B cell (primary cell): ENCODE results near the gene GPR158. TPM values are rescaled to one million over a fixed set of nuclear protein-coding genes. Genes with fewer than 3 reads are reported as not detected.

Experiments used
- ATAC-seq: fragments of 200-7000 bp; cut with Tn5 transposase; one replicate; pipeline ENCODE4 v1.10.0; 2021; ENCODE audit warnings: low read depth, mild to moderate bottlenecking, moderate number of reproducible peaks, moderate library complexity
- CTCF ChIA-PET: fragments of 350-600 bp; sonication (Branson Sonifier 250); formaldehyde crosslinking; loops from one replicate; lab custom pipeline; 2021; ENCODE audit warnings: antibody characterized with exemption, inconsistent platforms; lab: Charles Lee
- POLR2A ChIA-PET: fragments of 350-600 bp; sonication (Branson Sonifier 250); formaldehyde crosslinking; loops from one replicate; lab custom pipeline; 2021; ENCODE audit warnings: antibody characterized with exemption; lab: Charles Lee
- DNase-seq: peaks from one replicate; pipeline ENCODE4 v3.0.0; 2013
- H2AFZ ChIP-seq: 2 replicates; pipeline ENCODE4 v1.6.1; 2012; ENCODE audit warnings: mild to moderate bottlenecking, low read depth, low read length; ENCODE audit not compliant: insufficient read depth, poor library complexity, severe bottlenecking
- H3K27ac ChIP-seq, 2 donors: 1 replicate in 1 of 2; 2 replicates in 1 of 2; pipeline ENCODE4 v1.5.1; 2012 to 2013; ENCODE audit warnings: low read length in 2 of 2, mild to moderate bottlenecking in 2 of 2, moderate library complexity in 1 of 2
- H3K27me3 ChIP-seq, 4 experiments: fragments of 200-600 bp in 1 of 4; sonication (generic) in 1 of 4; replicated peaks in 1 of 4; 1 replicate in 2 of 4; 2 replicates in 2 of 4; pipeline versions ENCODE4 v1.6.1 to v1.7.0; 2013 to 2016; ENCODE audit warnings: low read length in 3 of 4, mild to moderate bottlenecking in 2 of 4, mixed read lengths in 1 of 4, moderate library complexity in 1 of 4; ENCODE audit not compliant: insufficient read depth in 4 of 4, control insufficient read depth in 3 of 4; ENCODE audit errors: control extremely low read depth in 1 of 4
- H3K36me3 ChIP-seq, 2 experiments: replicated peaks in 1 of 2; 1 replicate in 1 of 2; 2 replicates in 1 of 2; pipeline versions ENCODE4 v1.6.1 to v1.7.1; 2013; ENCODE audit warnings: low read length in 1 of 2; ENCODE audit not compliant: insufficient read depth in 2 of 2, control insufficient read depth in 1 of 2; ENCODE audit errors: control extremely low read depth in 1 of 2, extremely low read depth in 1 of 2
- H3K4me1 ChIP-seq, 2 donors: fragments of 200-600 bp in 1 of 2; sonication (generic) in 1 of 2; 1 replicate in 1 of 2; 2 replicates in 1 of 2; pipeline versions ENCODE4 v1.5.1 to v1.6.1; 2013 to 2017; ENCODE audit warnings: low read length in 2 of 2; ENCODE audit not compliant: control insufficient read depth in 2 of 2, insufficient read depth in 2 of 2
- H3K4me2 ChIP-seq: replicated peaks from 2 replicates; pipeline ENCODE3; 2012; ENCODE audit warnings: mild to moderate bottlenecking, low read depth, low read length; ENCODE audit not compliant: poor library complexity, severe bottlenecking
- H3K4me3 ChIP-seq, 5 experiments: fragments of 200-600 bp in 1 of 5; sonication (generic) in 1 of 5; 1 replicate in 3 of 5; 2 replicates in 2 of 5; pipeline versions ENCODE4 v1.5.1 to v1.7.0; 2011 to 2016; ENCODE audit warnings: low read length in 4 of 5, mild to moderate bottlenecking in 4 of 5, low read depth in 2 of 5, control low read depth in 1 of 5, moderate library complexity in 1 of 5; ENCODE audit not compliant: insufficient read depth in 1 of 5; ENCODE audit errors: control extremely low read depth in 1 of 5, extremely low read depth in 1 of 5
- H3K79me2 ChIP-seq: fragments of 200-600 bp; sonication (generic); one replicate; pipeline ENCODE4 v1.6.0; 2016; ENCODE audit warnings: low read length; ENCODE audit not compliant: control insufficient read depth, insufficient read depth
- H3K9ac ChIP-seq: fragments of 200-600 bp; sonication (generic); 2 replicates; pipeline ENCODE4 v1.6.1; 2017; ENCODE audit warnings: mild to moderate bottlenecking, low read length, moderate library complexity
- H3K9me3 ChIP-seq, 3 donors: one replicate each; pipeline versions ENCODE4 v1.6.1 to v1.7.1; 2013; ENCODE audit warnings: low read length in 2 of 3; ENCODE audit not compliant: control insufficient read depth in 2 of 3, insufficient read depth in 1 of 3; ENCODE audit errors: control extremely low read depth in 1 of 3
- H4K20me1 ChIP-seq: 2 replicates; pipeline ENCODE4 v1.6.0; 2012; ENCODE audit warnings: mild to moderate bottlenecking, low read length; ENCODE audit not compliant: insufficient read depth, control insufficient read depth, poor library complexity, severe bottlenecking
- H3K27ac Mint-ChIP-seq: one replicate; pipeline ENCODE4 v1.8.0; 2021; ENCODE audit warnings: mixed read lengths
- H3K27me3 Mint-ChIP-seq: one replicate; pipeline ENCODE4 v1.8.0; 2021; ENCODE audit warnings: mixed read lengths
- H3K4me1 Mint-ChIP-seq: one replicate; pipeline ENCODE4 v1.8.0; 2021; ENCODE audit warnings: mixed read lengths
- H3K4me3 Mint-ChIP-seq: one replicate; pipeline ENCODE4 v1.8.0; 2021; ENCODE audit warnings: mixed read lengths
- H3K9me3 Mint-ChIP-seq: one replicate; pipeline ENCODE4 v1.8.0; 2022; ENCODE audit warnings: mixed read lengths; ENCODE audit not compliant: insufficient read depth
- EZH2 ChIP-seq: IDR thresholded peaks from 2 replicates; pipeline ENCODE4 v1.6.1; 2012; ENCODE audit warnings: borderline replicate concordance, low read depth, mild to moderate bottlenecking, moderate library complexity, low read length; ENCODE audit not compliant: insufficient read depth, poor library complexity, severe bottlenecking
- WGBS: methylation state at CpG from one replicate; pipeline ENCODE4 v1.1.5; 2013; ENCODE audit warnings: missing lambda C conversion rate; ENCODE audit not compliant: insufficient coverage; 5-methylcytosine and 5-hydroxymethylcytosine counted together
- intact Hi-C: fragments of 100-400 bp; cut with micrococcal nuclease; formaldehyde crosslinking; loops from one replicate; pipeline ENCODE4 v1.10.0; 2022
- polyA plus RNA-seq: library from polyadenylated mRNA; depleted of rRNA; stranded (reverse); fragments of >200 nt; gene quantifications from 2 replicates; pipeline ENCODE4 v1.2.3, GENCODE V29; 2012
- total RNA-seq, 2 donors: library from RNA; stranded (reverse); fragments of 120-200 nt in 1 of 2; gene quantifications; 1 replicate in 1 of 2; 2 replicates in 1 of 2; pipeline versions ENCODE4 v1.2.3 to v1.2.4, GENCODE V29; 2013 to 2022
- TF ChIP-seq, protein P1 (sequence below): fragments of 200-600 bp; IDR thresholded peaks from one replicate; pipeline ENCODE4 v1.8.0; 2022; ENCODE audit warnings: antibody characterized with exemption, mild to moderate bottlenecking

GPR158 gene
- total and polyA plus RNA-seq, 2 donors (not counting 1 experiment from before 2014, with no cell fraction given), result not detected

DNA sequence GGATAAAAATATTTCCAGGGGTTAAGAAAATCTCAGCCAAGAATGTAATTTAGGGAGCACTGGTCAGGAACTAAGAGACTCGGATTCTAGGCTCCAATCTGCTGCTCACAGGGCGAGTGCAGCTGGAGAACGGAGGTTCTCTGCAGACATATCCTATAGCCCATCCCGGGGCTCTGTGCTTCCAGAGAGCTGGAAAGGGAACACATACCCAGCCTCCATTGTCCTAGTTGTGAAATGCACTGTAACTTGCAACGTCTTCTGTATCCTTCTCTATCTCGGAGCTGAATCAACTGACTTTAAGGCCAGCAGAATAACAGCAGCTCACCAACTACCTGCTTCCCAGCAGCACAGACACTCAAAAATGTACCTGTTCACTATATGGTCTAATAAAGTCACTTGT is 408.2 kb downstream of the GPR158 start:
- WGBS, result 85% methylated on average over 6 of the region's 6 CpGs
- Histone ChIP-seq H3K4me1 (no peaks in the 10 kb centered on the region), H4K20me1 (no peaks in the 10 kb centered on the region), H3K4me3 (no peak overlapping the region), H3K27me3 (no peaks in the 10 kb centered on the region), H2AFZ (no peak overlapping the region), H3K79me2 (no peaks in the 10 kb centered on the region), H3K36me3 (no peaks in the 10 kb centered on the region), H3K9ac (no peak overlapping the region), H3K4me2 (no peak overlapping the region), H3K27ac (no peak overlapping the region), H3K9me3 (peaks cover 1 to 9% (median 8%) of the 10 kb centered on the region in 3 donors)
- no peak for DNase-seq
- ChIA-PET POLR2A (no interaction called here), CTCF (no interaction called here)
- Mint-ChIP-seq H3K27ac (no peak overlapping the region), H3K27me3 (no peaks in the 10 kb centered on the region), H3K4me3 (no peak overlapping the region), H3K9me3 (peaks cover 10% of the 10 kb centered on the region), H3K4me1 (no peaks in the 10 kb centered on the region)
- TF ChIP-seq EZH2, result no peak
- intact Hi-C loops, result no loop called here
- ATAC-seq, result no peak

DNA sequence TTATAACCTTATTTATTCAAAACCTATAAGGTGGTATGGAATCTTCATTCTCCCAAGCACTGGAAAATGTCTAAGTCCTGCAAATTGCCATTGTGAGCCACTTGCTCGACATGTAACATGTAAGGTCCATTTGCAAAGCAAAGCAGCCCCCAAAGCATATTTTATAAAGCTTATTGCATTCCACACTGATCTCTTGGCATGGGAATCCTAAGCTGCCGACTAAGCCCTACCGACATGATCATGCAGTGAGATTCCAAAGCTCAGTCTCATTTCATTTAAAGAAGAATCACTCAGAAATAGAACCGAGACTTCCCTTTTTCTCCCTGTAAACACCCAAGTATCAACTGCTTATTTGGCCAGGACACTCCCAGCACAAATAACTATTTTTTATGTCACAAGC is 425.9 kb downstream of the GPR158 start:
- DNase-seq, result no peak
- no peak overlapping the region for H3K9ac ChIP-seq
- Mint-ChIP-seq H3K9me3 (no peaks in the 10 kb centered on the region), H3K4me3 (no peak overlapping the region), H3K27ac (no peak overlapping the region), H3K27me3 (peaks cover 6% of the 10 kb centered on the region), H3K4me1 (no peaks in the 10 kb centered on the region)
- ChIA-PET POLR2A (no interaction called here), CTCF (no interaction called here)
- intact Hi-C loops, result no loop called here
- no peaks in the 10 kb centered on the region for H3K4me1 ChIP-seq
- no peak overlapping the region for H3K4me2 ChIP-seq
- ATAC-seq, result no peak
- H4K20me1 ChIP-seq, result no peaks in the 10 kb centered on the region
- no peak overlapping the region for H3K4me3 ChIP-seq
- TF ChIP-seq, protein P1, sequence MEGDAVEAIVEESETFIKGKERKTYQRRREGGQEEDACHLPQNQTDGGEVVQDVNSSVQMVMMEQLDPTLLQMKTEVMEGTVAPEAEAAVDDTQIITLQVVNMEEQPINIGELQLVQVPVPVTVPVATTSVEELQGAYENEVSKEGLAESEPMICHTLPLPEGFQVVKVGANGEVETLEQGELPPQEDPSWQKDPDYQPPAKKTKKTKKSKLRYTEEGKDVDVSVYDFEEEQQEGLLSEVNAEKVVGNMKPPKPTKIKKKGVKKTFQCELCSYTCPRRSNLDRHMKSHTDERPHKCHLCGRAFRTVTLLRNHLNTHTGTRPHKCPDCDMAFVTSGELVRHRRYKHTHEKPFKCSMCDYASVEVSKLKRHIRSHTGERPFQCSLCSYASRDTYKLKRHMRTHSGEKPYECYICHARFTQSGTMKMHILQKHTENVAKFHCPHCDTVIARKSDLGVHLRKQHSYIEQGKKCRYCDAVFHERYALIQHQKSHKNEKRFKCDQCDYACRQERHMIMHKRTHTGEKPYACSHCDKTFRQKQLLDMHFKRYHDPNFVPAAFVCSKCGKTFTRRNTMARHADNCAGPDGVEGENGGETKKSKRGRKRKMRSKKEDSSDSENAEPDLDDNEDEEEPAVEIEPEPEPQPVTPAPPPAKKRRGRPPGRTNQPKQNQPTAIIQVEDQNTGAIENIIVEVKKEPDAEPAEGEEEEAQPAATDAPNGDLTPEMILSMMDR, result no peak
- no peak for TF ChIP-seq EZH2
- H3K27me3 ChIP-seq, result no peaks in the 10 kb centered on the region
- WGBS, result 82% methylated on average over 3 of the region's 4 CpGs
- H3K27ac ChIP-seq, result no peak overlapping the region
- H3K9me3 ChIP-seq, result no peaks in the 10 kb centered on the region
- no peak overlapping the region for H2AFZ ChIP-seq
- H3K79me2 ChIP-seq, result no peaks in the 10 kb centered on the region
- no peaks in the 10 kb centered on the region for H3K36me3 ChIP-seq
